H1 (cell line): ENCODE measurements around the gene TM2D1.

ENCODE experiments used
- BCL11A ChIP-seq, 2 experiments: IDR thresholded peaks; one replicate each; pipeline ENCODE4 v1.6.1; 2011; ENCODE audit warnings: low read depth in 2 of 2, low read length in 2 of 2, mild to moderate bottlenecking in 2 of 2
- CTCF ChIP-seq, 3 experiments: IDR thresholded peaks; 1 replicate in 2 of 3; 2 replicates in 1 of 3; pipeline versions ENCODE4 v1.5.1 to v1.6.1; 2011; ENCODE audit warnings: low read length in 3 of 3, mild to moderate bottlenecking in 3 of 3, inconsistent platforms in 2 of 3, low read depth in 1 of 3, moderate library complexity in 1 of 3; ENCODE audit not compliant: insufficient read depth in 1 of 3; ENCODE audit errors: control extremely low read depth in 1 of 3
- GTF2F1 ChIP-seq: IDR thresholded peaks from 2 replicates; pipeline ENCODE4 v1.6.1; 2012; ENCODE audit warnings: low read depth, low read length, improper control_type of control experiment, borderline replicate concordance

- no peak for TF ChIP-seq GTF2F1
- TF ChIP-seq CTCF (IDR thresholded peaks at IDR 0.05; ENCODE audit: control extremely low read depth in 1 of 3, insufficient read depth in 1 of 3, low read depth in 1 of 3, low read length in 3 of 3) = no peak
- TF ChIP-seq BCL11A (IDR thresholded peaks at IDR 0.05; ENCODE audit: low read depth in 2 of 2, low read length in 2 of 2) = no peak
Measured at GRCh38 chr1:61756773-61757172, 31.8 kb upstream of the TM2D1 start.
